GM21360 (cell line): ENCODE results near the gene SLC25A22.

Source experiments
- ATAC-seq: cut with Tn5 transposase; IDR thresholded peaks from one replicate; pipeline ENCODE4 v1.9.1; 2021; ENCODE audit warnings: mild to moderate bottlenecking, moderate library complexity; ENCODE audit not compliant: unreplicated experiment

The SLC25A22 gene

DNA sequence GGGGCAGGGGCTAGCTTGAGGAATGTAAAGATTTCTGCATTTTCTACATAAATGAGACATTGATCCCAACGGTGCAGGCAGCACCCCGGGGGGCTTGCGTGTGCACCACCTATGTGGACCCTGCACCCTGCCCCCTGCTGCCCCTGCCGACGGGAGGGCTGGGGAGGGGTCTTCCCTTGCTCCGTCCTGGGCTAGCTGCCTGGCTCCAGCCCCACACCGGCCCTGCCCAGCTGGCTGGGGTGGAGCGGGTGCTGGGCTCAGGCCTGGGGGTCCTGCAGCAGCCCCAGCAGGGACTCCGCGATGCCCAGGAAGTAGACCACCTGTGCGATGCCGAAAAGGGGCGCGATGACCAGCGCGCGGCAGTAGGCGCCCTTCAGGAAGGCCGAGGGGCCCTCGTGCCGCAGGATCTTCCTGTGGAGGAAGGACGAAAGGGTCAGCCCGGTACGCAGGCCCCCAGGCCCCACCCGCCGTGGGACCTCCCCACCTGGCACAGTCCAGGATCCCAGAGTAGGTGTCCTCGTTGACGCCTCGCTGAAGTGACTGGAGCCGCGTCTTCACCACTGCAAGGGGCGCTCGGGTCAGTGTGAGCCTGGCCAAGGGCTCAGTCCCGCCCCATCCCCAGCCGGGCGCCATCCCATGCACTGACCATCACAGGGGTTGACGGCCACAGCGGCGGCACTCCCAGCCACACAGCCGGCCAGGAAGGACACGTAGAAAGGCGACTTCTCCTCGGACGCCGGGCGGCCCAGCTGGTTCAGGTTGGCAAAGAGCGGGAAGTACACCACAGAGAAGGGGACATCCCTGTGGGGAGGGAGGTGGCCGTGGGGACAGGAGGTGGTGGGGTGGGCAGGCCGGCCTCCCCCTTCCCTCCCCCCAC, 6.2 kb downstream of the SLC25A22 start:
- ATAC-seq, result no peak

DNA sequence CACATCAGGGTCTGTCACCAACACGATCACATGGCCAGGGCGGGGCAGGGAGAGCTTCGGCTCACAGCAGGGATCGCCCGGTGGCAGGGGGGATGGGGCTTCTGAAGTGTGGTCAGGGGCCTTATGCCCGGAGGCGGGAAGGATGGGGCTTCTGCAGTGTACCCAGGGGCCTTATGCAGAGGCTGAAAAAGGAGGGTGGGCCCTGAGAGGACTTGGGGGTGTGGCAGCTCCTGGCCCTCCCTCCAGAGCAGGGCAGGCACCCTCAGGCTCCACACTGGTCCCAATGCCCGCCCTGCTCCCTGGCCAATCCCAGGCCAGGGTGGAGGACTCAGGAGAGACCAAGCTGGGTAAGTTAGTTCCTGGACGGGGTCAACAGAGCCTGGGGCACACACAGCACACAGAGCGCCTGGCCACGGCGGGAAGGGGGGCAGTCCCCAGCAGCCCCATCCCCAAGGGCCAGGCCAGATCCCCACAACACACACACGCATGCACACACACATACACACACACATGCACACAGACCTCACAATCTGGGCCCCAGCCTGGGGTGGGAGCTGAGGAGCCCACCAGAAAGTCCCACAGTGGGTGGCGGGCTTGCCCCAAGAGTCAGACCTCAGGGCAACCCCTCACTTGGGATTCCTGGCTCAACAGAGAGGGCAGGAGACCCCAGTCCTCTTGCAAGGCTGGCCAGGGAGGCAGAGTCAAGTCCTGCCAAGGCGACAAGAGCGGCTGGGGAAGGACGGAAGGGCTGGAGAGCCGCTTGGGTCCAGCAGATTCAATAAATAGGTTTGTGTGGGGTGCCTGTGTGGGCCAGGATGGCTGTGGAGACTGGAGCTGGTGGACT, 7.1 kb downstream of the SLC25A22 start:
- ATAC-seq, result no peak

DNA sequence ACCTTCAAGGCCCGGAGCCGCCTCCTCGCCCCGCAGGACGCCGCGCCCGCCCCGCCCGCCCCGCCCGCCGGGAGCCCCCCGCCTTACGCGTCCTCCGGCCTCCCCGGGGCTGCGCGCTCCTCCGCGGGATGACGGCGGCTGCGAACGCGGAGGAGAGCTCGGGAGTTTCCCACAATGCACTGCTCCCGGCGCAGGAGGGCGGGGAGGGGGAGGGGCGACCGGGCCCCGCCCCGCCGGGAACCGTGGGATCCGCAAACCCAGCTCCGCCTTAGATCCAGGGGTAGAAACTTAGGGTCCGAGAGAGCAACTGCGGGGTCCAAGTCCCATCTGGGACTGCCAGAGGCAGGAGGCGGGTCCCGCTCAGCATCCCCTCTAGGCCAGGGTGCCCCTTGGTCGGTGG, 8.1 kb downstream of the SLC25A22 start, which contains the start of gene CEND1:
CEND1 (minus strand) TSS at position 148 of the 400 bp plus-strand sequence. CDS start 1,514 bp downstream, outside the sequence.
- ATAC-seq, result no peak

DNA sequence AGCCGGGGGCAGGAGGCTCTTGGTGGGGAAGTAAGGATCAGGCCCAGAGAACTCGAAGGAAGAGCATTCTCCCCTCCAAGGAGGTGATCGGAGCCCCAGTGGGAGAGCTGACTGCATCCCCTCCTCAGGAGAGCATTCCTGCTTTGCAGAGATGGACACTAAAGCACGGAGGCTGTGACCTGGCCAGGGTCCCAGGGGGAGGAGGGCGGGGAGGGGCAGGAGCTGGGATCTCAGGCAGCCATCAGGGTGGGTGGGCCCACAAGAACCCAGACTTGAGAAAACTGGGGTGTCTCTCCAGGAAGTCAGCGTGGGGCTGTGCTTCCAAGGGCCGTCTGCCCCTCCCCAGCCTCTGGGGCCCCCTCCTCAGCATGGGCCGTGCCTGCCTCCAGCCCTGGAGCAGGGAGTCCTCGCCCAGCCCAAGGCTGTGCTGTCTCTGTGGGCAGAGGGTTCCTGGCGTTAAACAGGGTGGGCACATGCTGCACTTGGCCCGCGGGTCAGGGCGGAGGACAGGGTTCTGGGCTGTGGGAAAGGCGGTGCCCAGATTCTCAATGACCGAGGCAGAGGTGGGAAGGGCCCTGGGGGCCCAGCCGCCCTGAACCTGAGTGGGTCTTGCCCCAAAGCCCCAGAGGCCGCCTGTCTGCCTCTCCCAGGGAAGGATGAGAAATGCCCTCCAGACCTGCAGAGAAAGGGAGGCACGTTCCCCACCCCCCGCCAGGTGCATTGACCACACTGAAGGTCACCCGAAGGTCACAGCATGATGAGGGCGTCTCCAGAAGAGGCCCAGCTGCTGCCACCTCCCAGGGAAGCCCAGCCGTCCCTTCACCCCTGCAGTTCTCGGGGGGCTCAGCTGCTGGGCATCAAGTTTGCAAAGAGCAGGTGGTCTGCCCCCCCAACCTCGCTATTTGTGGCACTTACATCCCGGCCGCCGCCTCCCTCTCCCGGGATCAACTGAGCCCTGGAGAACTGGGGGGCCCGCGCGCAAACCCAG, 8.8 kb downstream of the SLC25A22 start:
- ATAC-seq, result no peak

DNA sequence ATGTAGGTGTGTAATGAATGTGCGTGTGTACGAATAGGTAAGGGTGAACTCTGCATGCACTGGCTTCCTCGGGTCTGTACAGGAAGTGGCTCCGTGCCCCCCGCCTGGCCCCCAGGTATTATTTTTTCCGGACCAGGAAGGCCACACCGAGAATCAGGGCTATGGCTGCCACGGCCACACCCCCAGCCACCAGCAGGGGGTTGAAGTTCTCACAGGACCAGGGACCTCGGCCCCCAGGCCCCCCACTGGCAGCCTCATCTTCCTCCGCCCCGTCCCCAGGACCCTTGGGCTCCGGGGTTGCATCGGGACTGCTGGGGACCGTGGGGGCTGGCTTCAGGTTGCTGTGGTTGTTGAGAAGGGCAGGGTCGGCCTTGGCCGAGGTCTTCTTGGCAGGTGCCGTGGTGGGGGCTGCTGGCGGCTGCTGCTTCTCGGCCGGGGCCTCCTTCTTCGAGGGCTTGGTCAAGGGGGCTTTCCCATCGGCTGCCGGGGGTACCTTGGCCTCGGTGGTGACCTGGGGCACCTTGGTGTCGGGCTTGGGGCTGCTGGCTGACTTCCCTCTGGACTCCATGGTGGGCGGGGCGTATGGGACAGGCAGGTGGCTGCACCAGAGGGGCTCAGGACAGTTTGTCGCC, 10.0 kb downstream of the SLC25A22 start:
- ATAC-seq, result no peak

DNA sequence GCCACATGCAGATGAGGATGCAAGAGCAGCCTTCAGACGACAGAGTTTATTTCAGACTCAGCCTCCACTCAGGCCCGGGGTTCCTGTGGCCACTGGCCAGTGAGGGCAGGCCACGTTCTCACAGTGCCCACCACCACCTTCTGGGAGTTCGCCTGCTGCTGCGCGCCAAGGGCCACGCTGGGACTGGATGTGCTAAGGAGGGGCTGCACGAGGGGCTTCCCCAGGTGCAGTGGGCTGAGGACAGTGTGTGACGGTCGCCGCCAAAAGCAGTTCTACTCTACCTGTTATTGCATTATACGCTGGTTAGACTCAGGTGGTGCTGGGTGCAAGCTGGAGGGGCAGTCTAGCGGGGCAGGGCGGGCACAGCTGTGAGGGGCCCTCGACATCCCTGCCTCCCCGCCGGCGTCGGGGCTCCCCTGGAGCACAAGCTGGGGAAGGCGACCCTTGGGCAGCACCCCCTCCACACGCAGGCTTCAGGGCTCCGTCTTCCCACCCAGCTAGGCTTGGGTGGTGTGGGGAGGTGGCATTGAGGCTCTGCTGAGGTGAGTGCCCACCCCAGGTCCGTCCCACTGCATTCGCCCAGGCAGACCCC, 10.9 kb downstream of the SLC25A22 start:
- no peak for ATAC-seq

DNA sequence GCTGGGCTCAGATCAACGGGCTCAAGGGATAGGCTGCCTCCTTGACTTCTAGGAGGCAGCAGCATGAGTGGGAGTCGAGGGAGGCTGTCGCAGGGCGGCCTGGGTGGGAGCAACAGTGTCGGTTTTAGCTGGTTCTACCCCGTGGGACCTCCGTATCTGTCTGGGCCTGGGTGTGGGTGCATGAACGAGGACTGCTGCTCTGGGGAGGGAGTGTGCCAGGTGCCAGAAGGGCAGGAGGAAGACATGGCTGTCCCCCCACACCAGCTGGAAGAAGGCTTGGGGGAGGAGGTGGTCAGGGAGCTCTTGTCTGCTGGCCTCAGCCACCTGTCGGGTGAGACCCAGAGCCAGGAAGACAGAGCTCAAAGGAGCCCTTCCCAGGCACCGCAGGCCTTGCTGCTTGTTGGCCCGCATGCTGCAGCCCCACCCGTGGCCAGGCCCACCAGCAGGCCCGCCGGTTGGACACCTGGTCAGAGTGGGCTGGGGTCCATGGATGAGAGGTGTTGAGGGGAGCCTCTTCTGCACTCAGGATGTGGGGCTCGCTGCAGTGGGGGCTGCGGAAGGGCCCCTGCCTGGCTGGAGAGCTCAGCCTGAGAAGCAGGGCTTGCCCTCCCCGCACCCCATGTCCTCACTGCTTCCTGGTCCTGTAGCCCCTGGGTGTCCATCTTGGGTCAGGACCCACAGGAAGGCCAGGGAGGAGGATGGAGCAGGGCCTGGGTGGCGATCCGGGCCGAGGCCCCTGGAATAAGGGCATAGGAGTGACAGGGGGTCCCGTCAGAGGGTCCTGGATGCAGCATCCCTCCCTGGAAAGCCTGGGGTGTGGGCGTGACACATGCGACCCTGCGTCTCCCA, 11.6 kb downstream of the SLC25A22 start:
- no peak for ATAC-seq

DNA sequence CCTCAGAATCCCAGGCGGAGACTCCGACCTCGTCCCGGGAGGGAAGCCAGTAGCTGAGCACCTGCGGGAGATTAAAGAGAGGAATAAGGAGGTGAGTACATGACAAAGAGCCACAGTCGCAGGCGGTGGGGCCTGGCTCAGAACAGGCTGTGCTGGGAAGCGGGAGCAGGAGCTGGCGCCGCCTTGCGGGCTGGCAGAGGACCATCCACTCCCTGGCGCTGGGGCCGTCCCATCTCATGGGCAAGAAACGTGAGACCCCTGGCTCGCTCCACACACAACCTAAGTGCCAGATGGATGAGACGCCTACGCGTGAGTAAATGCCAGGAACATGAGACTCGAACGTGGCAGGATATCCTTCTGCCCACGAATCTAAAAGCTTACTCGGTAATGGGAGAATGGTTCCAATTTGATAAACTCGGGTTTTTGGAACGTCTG, 14.5 kb downstream of the SLC25A22 start:
- ATAC-seq, result no peak

DNA sequence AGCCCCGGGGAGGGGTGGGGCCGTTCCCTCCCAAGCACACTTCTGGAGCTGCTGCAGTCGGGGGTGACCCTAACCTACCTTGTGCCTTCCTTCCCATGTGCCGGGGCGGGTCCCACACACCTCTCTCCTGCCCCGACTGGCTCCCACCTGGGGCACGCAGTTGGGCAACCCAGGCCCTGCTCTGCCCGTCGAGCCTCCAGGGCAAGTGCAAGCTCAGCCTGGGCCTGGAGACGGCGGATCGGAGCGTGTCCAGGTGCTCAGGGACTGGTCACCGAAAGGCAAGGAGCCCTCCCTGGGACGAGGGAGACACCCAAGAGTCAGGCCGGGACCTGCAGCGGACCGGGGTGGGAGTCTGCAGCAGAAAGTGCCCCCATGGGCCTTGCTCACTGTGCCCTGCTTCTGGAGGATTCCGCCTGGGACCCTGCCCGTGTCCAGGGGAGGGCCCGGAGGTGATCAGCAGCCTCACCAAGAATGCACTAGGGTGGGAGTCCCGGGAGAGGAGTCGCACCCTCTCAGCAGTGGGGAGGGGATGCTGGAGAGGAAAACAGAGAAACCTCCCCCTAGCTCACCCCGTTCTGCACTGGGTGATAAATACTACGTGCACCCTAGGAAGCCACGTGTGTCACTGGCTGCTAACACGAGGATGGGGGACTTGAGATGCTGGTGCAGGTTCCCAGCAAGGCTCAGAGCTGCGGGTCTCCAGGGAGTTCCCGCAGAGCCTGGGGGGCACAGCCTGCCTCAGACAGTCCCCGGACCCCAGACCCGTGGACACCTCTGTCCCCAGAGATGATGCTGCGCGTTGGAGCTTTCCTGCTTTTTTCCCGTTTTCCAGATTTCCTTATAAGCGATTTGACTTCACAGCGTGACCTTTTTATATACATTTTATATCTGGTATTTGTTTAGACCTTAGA, 15.6 kb downstream of the SLC25A22 start:
- ATAC-seq, result no peak

DNA sequence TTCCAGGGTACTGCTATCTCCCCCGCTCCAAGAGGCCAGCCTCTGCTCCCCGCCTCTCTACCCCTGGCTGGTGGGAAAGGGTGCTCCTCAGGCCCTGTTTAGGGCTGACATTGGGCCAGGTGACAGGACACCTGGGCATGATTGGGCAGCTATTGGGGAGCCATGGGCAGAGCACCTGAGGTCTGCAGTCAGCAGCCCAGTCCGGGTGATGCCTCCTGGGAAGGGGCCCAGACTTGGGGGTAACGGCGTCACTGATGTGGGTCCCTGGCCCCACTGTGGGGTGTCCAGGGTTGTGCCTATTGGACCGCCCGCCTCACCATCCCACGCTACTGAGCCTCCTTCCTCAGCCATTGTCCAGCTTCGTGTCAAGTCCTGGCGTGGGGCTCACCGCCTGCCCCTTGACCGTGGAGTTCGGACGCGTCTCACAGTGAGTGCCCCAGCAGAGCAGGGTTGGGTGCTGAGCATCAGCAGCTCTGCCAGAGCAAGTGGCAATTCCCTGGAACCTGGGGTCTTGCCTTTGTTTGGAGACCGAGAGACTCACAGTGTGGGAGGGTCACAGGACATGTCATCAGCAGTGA, 18.0 kb downstream of the SLC25A22 start:
- ATAC-seq, result no peak

DNA sequence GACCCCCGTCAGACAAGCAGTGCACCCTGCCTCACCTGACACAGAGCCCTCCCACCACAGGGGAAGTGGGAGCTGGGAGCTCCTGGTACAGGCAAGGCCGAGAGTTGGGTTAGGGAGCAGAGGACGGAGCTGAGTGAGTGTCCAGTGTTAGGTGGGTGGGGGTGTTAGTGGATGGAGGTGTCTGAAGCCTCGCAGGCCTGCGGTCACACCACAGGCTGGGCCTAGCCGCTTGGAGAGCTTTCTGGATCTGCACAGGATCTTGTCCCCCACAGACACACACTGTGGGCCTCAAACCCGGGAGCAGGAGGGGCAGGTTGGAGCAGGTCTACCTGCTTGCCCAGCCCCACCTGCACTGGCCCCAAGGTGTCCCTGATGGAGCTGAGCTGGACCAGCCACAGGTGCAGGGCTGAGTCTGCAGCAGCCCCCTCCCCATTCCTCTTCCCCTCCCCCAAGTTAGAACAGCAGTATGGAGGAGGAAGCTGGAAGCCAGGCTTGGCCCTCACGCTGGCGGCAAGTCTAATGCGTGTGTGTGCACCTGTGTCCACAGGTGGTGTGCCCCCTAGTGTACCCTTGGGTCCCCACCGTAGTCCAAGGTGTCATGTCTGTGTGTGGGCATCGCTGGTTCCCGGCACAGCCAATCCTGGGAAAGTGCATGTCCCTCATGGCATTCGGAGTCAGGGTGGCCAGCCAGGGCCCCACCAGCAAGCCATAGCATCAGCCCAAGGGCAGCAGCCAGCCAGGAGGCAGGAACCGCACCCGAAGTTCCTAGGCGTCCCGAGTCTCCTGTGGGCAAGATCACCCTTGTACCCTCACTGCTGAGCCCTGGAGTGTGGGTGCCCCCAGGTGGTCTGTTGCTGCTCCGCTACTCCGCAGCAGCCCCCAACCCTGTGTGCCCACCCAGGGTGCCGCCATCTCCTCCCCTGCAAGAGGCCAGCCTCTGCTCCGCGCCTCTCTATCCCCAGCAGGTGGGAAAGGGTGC, 18.8 kb downstream of the SLC25A22 start:
- no peak for ATAC-seq

DNA sequence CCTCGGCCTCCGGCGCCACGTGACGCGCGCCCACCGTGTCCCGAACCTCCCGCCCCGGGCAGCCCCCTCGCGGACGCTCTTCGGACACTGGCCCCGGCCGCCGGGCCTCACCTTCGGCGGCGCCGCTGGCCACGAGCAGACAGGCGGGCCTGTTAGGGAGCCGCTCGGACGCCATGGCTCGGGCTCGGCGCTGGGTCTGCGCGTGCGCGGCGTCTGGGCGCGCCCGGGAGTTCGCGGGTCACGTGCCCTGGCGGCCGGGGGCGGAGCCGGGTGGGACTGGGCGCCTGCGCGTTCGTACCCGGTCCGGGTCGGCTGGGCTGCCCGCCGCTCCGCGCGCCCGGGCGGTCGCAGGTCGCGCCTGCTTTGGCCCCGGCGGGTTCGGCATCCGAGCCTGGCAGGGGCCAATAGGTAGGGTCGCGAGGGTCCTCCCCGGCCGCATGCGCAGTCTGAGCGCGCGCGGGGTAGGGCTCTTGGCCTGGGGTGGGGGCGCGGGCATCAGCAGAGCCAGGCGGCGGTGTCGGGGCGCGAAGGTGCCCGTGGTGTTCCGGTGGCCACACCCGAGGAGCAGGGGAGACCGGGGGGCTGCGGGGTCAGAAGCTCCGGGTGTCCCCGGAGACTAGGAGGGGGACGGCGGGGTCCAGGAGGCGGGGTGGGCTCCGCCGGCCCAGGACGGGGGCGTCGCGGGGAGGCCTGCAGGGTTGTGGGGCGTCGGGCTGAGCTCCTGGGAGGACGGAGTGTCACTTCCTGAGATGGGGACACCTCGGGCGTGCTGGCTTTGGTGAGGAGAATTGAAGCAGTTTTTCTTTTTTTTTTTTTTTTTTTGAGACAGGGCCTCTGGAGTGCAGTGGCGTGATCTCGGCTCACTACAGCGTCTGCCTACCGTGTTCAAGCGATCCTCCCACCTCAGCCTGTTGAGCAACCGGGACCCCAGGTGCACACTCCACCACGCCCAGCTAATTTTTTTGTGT, 20.5 kb downstream of the SLC25A22 start, which contains the start of gene GATD1:
GATD1 (minus strand) TSS at position 200 of the 968 bp plus-strand sequence; CDS start at position 175, 25 bp downstream.
- peak; percentile 63 for ATAC-seq

DNA sequence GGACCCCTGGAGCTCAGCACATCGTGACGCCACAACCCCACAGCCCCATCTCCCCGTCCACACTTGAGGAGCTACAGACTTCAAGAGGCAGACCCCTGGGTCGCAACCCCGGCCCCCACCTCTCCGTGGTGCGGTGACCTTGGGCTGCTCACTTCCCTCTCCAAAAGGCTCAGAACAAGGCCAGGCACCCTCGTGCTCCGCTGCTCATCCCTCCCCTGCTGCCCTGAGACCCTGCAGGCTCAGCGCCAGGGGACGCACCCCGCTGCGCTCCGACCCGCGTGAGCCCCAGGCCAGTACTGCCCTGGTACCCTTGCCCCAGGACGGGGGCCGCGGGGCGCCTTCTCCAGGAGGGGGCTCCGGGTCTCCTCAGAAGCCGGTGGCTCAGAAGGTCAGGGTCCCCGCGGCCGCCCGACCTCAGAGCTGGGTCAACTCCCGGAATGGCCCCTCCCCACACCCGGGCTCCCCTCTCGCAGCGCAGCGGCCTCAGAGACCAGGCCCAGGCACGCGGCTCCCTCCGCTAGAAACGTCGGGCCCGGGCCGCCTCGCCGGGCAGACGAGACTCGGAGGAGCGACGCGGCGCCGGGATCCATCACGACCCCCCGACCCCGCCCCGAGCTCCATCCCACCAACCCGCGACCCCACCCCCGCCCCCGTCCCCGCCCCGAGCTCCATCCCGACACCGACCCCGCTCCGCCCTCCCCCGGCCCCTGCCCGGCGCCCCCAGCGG, 21.4 kb downstream of the SLC25A22 start:
- ATAC-seq, result peak; percentile 11

DNA sequence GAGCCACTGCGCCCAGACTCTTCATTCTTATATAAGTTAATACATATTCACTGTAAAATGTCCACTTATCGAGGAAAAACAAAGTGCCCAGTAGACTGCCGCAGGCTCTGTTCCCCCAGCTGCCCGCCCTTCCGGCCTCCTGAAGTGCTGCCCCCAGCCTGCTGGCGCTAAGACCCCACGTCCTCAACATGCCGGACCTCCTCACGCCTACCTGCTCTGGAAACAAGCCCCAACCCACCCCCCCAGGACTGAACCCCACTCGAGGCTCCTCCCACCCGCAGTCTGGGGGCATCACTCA, 21.9 kb downstream of the SLC25A22 start:
- ATAC-seq, result no peak
